Measurements from ENCODE around the gene SKIC8. TPM values are rescaled to one million over a fixed set of nuclear protein-coding genes. Genes with fewer than 3 reads are reported as not detected.

The SKIC8 gene
- total and polyA plus RNA-seq, 2 donors, result 63.9 to 91.1 TPM

DNA sequence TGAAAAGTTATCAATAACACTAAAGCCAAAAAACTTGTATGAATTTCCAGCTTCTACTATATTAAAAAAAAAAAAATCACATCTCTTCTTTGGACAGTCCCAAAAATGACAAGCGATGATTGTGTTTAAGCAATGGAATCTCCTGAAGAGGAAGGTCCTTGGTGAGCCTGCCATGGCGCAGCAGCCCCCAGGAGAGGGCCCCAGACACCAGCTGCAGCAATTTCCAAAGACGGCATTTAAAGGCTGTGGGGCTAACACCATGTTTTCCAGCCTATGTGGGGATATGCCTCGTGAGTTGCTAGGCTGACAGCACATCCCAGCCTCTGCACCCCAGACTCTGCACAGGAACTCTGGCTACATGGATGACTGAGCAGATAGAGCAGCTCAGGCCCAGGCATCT is 14.7 kb downstream of the SKIC8 start:
- H3K4me1 ChIP-seq (ENCODE audit: control insufficient read depth in 2 of 2, insufficient read depth in 2 of 2, low read length in 2 of 2), result no peaks in the 10 kb centered on the region
- no peaks in the 10 kb centered on the region for H3K9me3 ChIP-seq (ENCODE audit: control insufficient read depth in 2 of 2, insufficient read depth in 1 of 2, low read length in 1 of 2)
- no peak overlapping the region for H3K27ac ChIP-seq (ENCODE audit: low read depth in 1 of 2, low read length in 1 of 2)
- H3K27me3 ChIP-seq (ENCODE audit: control insufficient read depth in 2 of 2, insufficient read depth in 1 of 2, low read length in 1 of 2), result no peaks in the 10 kb centered on the region
- WGBS, result 97% methylated on average over 4 of the region's 4 CpGs
- no peak overlapping the region for H3K4me3 ChIP-seq (ENCODE audit: low read length in 2 of 2)
- no peak for DNase-seq (ENCODE audit: low read depth in 6 of 9, low spot score in 9 of 9)
- H3K36me3 ChIP-seq (ENCODE audit: control insufficient read depth in 2 of 2, insufficient read depth in 2 of 2, low read length in 1 of 2), result peaks cover 42 to 73% of the 10 kb centered on the region in 2 donors

DNA sequence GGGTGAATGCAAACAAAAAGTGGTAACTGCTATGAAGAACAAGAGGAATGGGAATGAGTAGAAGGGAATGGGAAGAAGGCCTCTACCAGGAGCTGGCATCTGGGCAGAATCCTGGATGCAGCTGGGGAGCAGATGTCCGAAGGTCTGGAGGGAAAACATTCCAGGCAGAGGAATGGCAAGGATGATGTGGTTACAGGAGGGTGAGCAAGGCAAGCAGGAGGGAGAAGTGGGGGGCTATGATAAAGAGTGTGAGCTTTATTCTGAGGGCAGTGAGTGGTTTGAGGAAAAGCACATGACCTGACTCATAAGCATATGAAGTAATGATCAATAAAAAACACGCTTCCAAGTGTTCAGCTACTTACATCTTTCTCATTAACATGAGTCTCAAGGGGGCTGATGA is 17.1 kb downstream of the SKIC8 start:
- H3K9me3 ChIP-seq (ENCODE audit: control insufficient read depth in 2 of 2, insufficient read depth in 1 of 2, low read length in 1 of 2), result no peaks in the 10 kb centered on the region
- 100% methylated on average over 2 of the region's 2 CpGs for WGBS
- no peak overlapping the region for H3K4me3 ChIP-seq (ENCODE audit: low read length in 2 of 2)
- H3K36me3 ChIP-seq (ENCODE audit: control insufficient read depth in 2 of 2, insufficient read depth in 2 of 2, low read length in 1 of 2), result peaks cover 48 to 61% of the 10 kb centered on the region in 2 donors
- H3K4me1 ChIP-seq (ENCODE audit: control insufficient read depth in 2 of 2, insufficient read depth in 2 of 2, low read length in 2 of 2), result no peaks in the 10 kb centered on the region
- no peaks in the 10 kb centered on the region for H3K27me3 ChIP-seq (ENCODE audit: control insufficient read depth in 2 of 2, insufficient read depth in 1 of 2, low read length in 1 of 2)
- DNase-seq (ENCODE audit: low read depth in 6 of 9, low spot score in 9 of 9), result no peak
- no peak overlapping the region for H3K27ac ChIP-seq (ENCODE audit: low read depth in 1 of 2, low read length in 1 of 2)

DNA sequence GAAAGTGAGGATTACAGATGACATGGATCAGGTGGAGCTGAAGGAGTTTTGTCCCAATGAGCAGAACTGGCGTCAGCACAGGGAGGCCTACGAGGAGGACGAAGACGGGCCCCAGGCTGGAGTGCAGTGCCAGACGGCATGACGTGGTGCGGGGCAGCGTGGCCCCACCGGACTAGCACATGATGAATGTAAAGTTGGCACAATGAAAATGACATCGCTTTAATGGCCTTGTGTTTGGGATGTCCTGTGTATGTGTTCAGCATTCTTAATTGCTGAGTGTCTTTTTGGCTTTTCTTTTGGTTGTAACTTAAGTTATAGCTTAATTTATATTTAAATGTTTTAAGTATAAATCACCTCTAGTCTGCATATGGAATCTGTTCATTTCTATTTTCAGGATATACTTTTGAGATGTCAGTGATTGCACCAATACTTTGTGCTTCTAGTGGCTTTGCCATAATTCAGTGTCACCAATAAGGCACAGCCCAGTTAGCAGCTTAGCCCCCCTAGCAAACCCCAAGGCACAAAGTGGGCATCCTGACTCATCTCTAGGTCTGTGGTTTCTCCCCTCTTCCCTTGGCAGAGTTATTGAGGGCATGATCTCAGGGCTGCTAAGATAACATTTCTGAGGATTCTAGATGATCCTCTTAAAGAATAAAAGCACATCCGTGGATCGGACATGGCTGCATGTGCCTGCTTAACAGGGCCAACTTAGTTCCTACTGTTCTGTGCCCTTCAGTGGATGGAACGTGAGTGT is 18.9 kb downstream of the SKIC8 start:
- 97% methylated on average over 13 of the region's 13 CpGs for WGBS
- H3K9me3 ChIP-seq (ENCODE audit: control insufficient read depth in 2 of 2, insufficient read depth in 1 of 2, low read length in 1 of 2), result no peaks in the 10 kb centered on the region
- H3K27me3 ChIP-seq (ENCODE audit: control insufficient read depth in 2 of 2, insufficient read depth in 1 of 2, low read length in 1 of 2), result no peaks in the 10 kb centered on the region
- no peak overlapping the region for H3K4me3 ChIP-seq (ENCODE audit: low read length in 2 of 2)
- DNase-seq (ENCODE audit: low read depth in 6 of 9, low spot score in 9 of 9), result no peak
- peaks cover 49 to 51% of the 10 kb centered on the region in 2 donors for H3K36me3 ChIP-seq (ENCODE audit: control insufficient read depth in 2 of 2, insufficient read depth in 2 of 2, low read length in 1 of 2)
- no peaks in the 10 kb centered on the region for H3K4me1 ChIP-seq (ENCODE audit: control insufficient read depth in 2 of 2, insufficient read depth in 2 of 2, low read length in 2 of 2)
- no peak overlapping the region for H3K27ac ChIP-seq (ENCODE audit: low read depth in 1 of 2, low read length in 1 of 2)

DNA sequence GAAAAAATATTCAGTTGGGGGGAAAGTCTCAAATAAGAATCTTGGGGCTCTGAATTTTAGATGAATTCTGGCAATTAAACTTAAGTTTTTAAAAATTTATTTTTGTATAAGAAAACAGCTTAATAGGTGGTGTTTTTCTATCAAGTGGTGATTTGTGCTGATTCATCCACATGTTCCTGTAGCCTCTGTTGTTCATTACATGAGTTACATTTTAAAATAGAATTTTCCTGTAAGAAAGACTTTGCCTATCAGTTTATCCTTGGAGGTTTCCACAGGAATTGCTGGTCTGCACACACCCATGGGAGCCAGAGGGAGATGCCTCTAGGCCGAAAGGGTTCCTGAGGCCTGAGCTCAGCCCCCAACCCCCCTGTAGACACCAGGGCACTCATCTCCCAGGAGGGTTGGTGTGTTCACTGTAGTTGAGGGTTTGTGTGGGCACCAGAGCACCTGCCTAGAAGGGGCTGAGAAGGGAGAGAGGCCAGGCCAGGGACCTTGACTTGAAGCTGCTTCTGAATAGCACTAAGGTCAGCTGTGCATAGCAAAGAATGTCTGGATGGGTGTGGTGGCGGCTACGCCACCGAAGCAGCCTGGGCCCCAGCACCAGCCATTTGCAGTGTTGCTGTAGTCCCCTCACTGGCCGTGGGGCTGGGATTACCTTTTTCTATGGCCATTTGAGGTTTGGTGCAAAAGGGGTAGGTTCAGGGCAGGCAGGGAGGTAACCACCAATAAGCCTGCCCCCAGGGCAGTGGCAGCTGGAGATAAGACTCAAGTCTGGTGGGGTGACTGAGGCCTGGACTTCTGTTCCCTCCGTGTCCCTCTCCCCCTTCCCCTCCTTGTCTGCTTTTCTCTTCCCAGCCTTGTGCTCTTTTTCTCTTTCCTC is 23.1 kb downstream of the SKIC8 start:
- Histone ChIP-seq H3K36me3 (ENCODE audit: control insufficient read depth in 2 of 2, insufficient read depth in 2 of 2, low read length in 1 of 2) (peaks cover 34 to 47% of the 10 kb centered on the region in 2 donors), H3K9me3 (ENCODE audit: control insufficient read depth in 2 of 2, insufficient read depth in 1 of 2, low read length in 1 of 2) (no peaks in the 10 kb centered on the region), H3K27ac (ENCODE audit: low read depth in 1 of 2, low read length in 1 of 2) (no peak overlapping the region), H3K27me3 (ENCODE audit: control insufficient read depth in 2 of 2, insufficient read depth in 1 of 2, low read length in 1 of 2) (no peaks in the 10 kb centered on the region), H3K4me3 (ENCODE audit: low read length in 2 of 2) (no peak overlapping the region), H3K4me1 (ENCODE audit: control insufficient read depth in 2 of 2, insufficient read depth in 2 of 2, low read length in 2 of 2) (no peaks in the 10 kb centered on the region)
- no peak for DNase-seq (ENCODE audit: low read depth in 6 of 9, low spot score in 9 of 9)
- WGBS, result 97% methylated on average over 6 of the region's 6 CpGs

DNA sequence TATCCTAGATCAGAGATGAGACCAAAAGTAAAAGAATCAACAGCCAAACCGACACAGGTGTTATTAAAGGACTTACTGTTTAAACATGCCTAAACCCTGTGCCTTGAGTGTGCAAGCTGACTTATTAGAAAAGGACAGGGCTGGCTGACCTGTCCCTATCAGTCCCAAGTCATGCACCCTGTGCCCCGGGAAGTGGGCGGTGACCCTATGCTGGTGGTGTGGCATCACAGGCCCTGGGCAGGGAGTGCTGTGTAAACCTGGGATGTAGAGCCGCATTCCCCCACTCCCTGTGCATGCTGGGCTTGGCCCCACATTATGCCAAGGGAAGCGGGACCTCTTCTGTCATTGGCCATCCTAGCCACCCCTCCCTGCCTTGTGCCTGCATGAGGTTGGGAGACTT is 24.4 kb downstream of the SKIC8 start:
- H3K36me3 ChIP-seq (ENCODE audit: control insufficient read depth in 2 of 2, insufficient read depth in 2 of 2, low read length in 1 of 2), result peaks cover 27 to 47% of the 10 kb centered on the region in 2 donors
- 88% methylated on average over 5 of the region's 5 CpGs for WGBS
- H3K27ac ChIP-seq (ENCODE audit: low read depth in 1 of 2, low read length in 1 of 2), result no peak overlapping the region
- DNase-seq (ENCODE audit: low read depth in 6 of 9, low spot score in 9 of 9), result no peak
- H3K4me3 ChIP-seq (ENCODE audit: low read length in 2 of 2), result no peak overlapping the region
- H3K27me3 ChIP-seq (ENCODE audit: control insufficient read depth in 2 of 2, insufficient read depth in 1 of 2, low read length in 1 of 2), result no peaks in the 10 kb centered on the region
- H3K9me3 ChIP-seq (ENCODE audit: control insufficient read depth in 2 of 2, insufficient read depth in 1 of 2, low read length in 1 of 2), result no peaks in the 10 kb centered on the region
- H3K4me1 ChIP-seq (ENCODE audit: control insufficient read depth in 2 of 2, insufficient read depth in 2 of 2, low read length in 2 of 2), result no peaks in the 10 kb centered on the region

DNA sequence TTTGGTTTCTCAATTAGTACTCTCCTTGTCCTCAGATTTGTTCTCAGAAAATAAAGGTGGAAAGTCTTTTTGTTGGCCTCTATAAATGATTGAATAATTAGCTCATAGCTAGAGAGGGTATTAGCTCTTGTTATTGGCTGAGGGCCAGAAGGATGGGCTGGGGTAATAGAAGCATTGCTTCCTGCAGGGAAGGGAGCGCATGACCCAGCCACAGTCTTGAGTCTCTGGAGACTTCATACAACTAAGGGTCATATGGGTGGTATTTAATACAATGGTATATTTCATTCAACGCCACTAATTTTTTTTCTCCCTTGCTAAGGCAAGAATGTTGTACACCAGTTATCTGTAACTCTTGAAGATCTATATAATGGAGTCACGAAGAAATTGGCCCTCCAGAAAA is 26.6 kb downstream of the SKIC8 start:
- Histone ChIP-seq H3K9me3 (ENCODE audit: control insufficient read depth in 2 of 2, insufficient read depth in 1 of 2, low read length in 1 of 2) (no peaks in the 10 kb centered on the region), H3K27me3 (ENCODE audit: control insufficient read depth in 2 of 2, insufficient read depth in 1 of 2, low read length in 1 of 2) (no peaks in the 10 kb centered on the region), H3K36me3 (ENCODE audit: control insufficient read depth in 2 of 2, insufficient read depth in 2 of 2, low read length in 1 of 2) (peaks cover 18 to 35% of the 10 kb centered on the region in 2 donors), H3K27ac (ENCODE audit: low read depth in 1 of 2, low read length in 1 of 2) (no peak overlapping the region), H3K4me1 (ENCODE audit: control insufficient read depth in 2 of 2, insufficient read depth in 2 of 2, low read length in 2 of 2) (no peaks in the 10 kb centered on the region), H3K4me3 (ENCODE audit: low read length in 2 of 2) (no peak overlapping the region)
- 96% methylated on average over 3 of the region's 3 CpGs for WGBS
- no peak for DNase-seq (ENCODE audit: low read depth in 6 of 9, low spot score in 9 of 9)

DNA sequence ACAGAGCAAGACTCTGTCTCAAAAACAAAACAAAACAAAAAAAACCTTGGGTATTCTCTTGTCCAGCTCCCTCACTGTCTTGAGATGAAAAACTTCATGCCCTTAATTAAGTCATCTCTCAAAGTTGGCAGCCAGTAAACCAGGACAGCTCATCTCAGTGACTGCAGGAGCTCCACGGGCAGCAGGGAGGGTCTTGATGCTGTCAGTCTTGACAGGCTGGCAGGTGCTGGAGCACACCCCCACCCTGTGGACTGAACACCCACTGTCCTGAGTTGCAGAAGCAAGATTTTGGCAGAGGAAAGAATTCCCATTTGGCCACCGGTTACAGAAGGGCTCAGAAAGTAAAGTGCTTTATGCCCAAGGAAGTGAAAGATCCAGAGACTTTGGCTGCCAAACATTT is 27.1 kb downstream of the SKIC8 start:
- H3K36me3 ChIP-seq (ENCODE audit: control insufficient read depth in 2 of 2, insufficient read depth in 2 of 2, low read length in 1 of 2), result peaks cover 18 to 30% of the 10 kb centered on the region in 2 donors

DNA sequence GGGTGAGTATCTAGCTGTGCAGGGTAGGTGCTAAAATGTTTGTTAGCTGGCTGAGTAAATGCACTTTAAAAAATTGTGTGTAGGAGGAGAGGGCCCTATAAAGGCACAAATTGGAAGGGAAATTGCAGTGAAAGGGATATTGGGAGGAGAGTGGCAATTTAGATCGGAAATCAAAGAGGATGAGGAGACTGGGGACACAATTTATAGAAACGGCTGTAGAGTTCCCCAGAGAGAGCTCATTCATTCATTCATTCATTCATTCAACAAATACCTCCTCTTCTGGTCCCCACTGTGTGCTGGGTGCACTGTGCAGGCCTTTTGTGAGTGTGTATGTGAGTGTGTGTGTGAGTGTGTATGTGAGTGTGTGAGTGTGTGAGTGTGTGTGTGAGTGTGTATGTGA is 32.6 kb downstream of the SKIC8 start:
- no peak overlapping the region for H3K4me3 ChIP-seq (ENCODE audit: low read length in 2 of 2)
- 98% methylated on average over 2 of the region's 2 CpGs for WGBS
- no peak for DNase-seq (ENCODE audit: low read depth in 6 of 9, low spot score in 9 of 9)
- no peak overlapping the region for H3K27ac ChIP-seq (ENCODE audit: low read depth in 1 of 2, low read length in 1 of 2)
- H3K4me1 ChIP-seq (ENCODE audit: control insufficient read depth in 2 of 2, insufficient read depth in 2 of 2, low read length in 2 of 2), result peaks cover 8 to 15% of the 10 kb centered on the region in 2 donors
- H3K27me3 ChIP-seq (ENCODE audit: control insufficient read depth in 2 of 2, insufficient read depth in 1 of 2, low read length in 1 of 2), result peaks cover 0 to 5% of the 10 kb centered on the region in 2 donors
- peaks cover 0 to 8% of the 10 kb centered on the region in 2 donors for H3K36me3 ChIP-seq (ENCODE audit: control insufficient read depth in 2 of 2, insufficient read depth in 2 of 2, low read length in 1 of 2)
- H3K9me3 ChIP-seq (ENCODE audit: control insufficient read depth in 2 of 2, insufficient read depth in 1 of 2, low read length in 1 of 2), result no peaks in the 10 kb centered on the region

More for the DNA sequence above, 27.1 kb downstream of the SKIC8 start:
- Histone ChIP-seq H3K9me3 (ENCODE audit: control insufficient read depth in 2 of 2, insufficient read depth in 1 of 2, low read length in 1 of 2) (no peaks in the 10 kb centered on the region), H3K4me3 (ENCODE audit: low read length in 2 of 2) (no peak overlapping the region), H3K4me1 (ENCODE audit: control insufficient read depth in 2 of 2, insufficient read depth in 2 of 2, low read length in 2 of 2) (no peaks in the 10 kb centered on the region), H3K27me3 (ENCODE audit: control insufficient read depth in 2 of 2, insufficient read depth in 1 of 2, low read length in 1 of 2) (no peaks in the 10 kb centered on the region), H3K27ac (ENCODE audit: low read depth in 1 of 2, low read length in 1 of 2) (no peak overlapping the region)
- DNase-seq (ENCODE audit: low read depth in 6 of 9, low spot score in 9 of 9), result no peak
- 97% methylated on average over 2 of the region's 2 CpGs for WGBS

DNA sequence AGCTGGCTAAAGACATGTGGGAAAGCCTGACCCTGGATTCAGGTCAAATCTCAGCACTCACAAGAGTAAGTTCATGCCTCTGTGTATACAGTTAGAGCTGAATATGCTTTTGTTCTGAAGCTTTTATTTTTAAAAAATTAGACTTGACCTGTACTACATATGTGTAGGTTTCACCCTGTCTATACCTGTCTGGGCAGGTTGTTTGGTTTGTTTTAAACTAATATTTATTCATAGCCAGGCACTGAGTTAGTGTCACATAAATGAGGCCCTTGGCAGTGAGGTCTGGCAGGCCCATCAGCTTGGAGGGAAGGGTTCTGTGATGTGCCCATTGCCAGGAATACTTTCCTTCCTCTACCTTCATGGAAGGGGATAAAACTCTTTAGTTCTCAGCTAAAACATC is 33.2 kb downstream of the SKIC8 start:
- DNase-seq (ENCODE audit: low read depth in 6 of 9, low spot score in 9 of 9), result no peak
- Histone ChIP-seq H3K4me3 (ENCODE audit: low read length in 2 of 2) (no peak overlapping the region), H3K27me3 (ENCODE audit: control insufficient read depth in 2 of 2, insufficient read depth in 1 of 2, low read length in 1 of 2) (peaks cover 0 to 5% of the 10 kb centered on the region in 2 donors), H3K9me3 (ENCODE audit: control insufficient read depth in 2 of 2, insufficient read depth in 1 of 2, low read length in 1 of 2) (no peaks in the 10 kb centered on the region), H3K27ac (ENCODE audit: low read depth in 1 of 2, low read length in 1 of 2) (no peak overlapping the region), H3K4me1 (ENCODE audit: control insufficient read depth in 2 of 2, insufficient read depth in 2 of 2, low read length in 2 of 2) (peaks cover 8 to 15% of the 10 kb centered on the region in 2 donors), H3K36me3 (ENCODE audit: control insufficient read depth in 2 of 2, insufficient read depth in 2 of 2, low read length in 1 of 2) (peaks cover 0 to 6% of the 10 kb centered on the region in 2 donors)

Data from thymus (tissue), 11 donors.